ENCODE results near the gene SEMA3F. TPM values are rescaled to one million over a fixed set of nuclear protein-coding genes. Genes with fewer than 3 reads are reported as not detected.

The SEMA3F gene
- total RNA-seq, 1 donor from 2014 or later, result 78.1 TPM

DNA sequence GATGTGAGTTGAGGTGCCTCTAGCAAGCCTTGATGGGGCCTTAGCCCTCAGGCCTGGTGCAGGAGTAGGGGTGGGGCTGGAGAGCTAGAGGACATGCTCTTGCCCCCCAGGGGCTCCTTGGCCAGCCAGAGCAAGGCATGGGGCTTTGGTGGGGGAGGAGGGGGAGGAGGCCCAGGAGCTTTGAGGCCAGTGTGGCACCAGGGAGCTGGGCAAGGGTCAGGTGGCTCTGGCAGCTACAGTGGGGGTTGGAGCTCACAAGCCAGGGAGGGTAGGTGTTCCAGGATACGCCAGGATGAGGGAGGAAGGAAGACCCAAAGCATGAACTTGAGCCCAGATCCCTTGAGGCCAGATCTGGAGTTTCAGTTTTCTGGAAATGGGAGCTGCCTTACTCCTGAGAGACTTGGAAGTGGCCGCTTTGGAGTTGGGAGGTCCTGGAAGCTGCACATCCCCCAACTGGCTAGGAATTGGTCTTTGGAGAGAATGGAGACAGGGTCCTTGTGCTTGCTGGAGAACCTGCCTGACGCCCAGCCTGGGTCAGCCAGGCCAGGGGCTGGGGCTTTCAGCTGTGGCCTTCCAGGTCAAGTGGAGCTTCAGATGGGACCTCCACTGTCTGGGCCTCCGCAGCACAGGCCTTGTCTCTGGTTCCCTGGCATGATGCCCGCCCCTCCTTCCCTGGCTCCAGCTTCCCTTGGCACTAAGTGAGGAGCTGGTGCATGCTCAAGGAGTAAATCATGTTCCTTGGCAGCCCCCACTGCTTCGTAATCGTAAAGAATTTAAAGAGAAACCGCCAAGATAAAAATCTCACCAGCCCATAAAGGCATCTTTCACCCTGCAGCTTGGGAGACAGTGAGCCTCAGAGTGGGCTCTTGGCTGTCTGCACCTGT lies 8.7 kb downstream of the SEMA3F start:
- no peaks in the 10 kb centered on the region for H3K36me3 ChIP-seq
- intact Hi-C loops (cut with DNase I), result no loop called here
- peak; percentile 26 to 64 for TF ChIP-seq POLR2AphosphoS5 (IDR thresholded peaks at IDR 0.05; ENCODE audit: insufficient read depth in 1 of 2, low read depth in 1 of 2)
- TF ChIP-seq, protein P1, sequence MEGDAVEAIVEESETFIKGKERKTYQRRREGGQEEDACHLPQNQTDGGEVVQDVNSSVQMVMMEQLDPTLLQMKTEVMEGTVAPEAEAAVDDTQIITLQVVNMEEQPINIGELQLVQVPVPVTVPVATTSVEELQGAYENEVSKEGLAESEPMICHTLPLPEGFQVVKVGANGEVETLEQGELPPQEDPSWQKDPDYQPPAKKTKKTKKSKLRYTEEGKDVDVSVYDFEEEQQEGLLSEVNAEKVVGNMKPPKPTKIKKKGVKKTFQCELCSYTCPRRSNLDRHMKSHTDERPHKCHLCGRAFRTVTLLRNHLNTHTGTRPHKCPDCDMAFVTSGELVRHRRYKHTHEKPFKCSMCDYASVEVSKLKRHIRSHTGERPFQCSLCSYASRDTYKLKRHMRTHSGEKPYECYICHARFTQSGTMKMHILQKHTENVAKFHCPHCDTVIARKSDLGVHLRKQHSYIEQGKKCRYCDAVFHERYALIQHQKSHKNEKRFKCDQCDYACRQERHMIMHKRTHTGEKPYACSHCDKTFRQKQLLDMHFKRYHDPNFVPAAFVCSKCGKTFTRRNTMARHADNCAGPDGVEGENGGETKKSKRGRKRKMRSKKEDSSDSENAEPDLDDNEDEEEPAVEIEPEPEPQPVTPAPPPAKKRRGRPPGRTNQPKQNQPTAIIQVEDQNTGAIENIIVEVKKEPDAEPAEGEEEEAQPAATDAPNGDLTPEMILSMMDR (IDR thresholded peaks at IDR 0.05), result no peak
- TF ChIP-seq POLR2A (IDR thresholded peaks at IDR 0.05), result no peak
- no peak overlapping the region for H3K4me3 ChIP-seq
- peak overlapping the region; percentile 86 for H3K27ac ChIP-seq
- peaks cover 100% of the 10 kb centered on the region for H3K4me1 ChIP-seq
- H3K9me3 ChIP-seq, result no peaks in the 10 kb centered on the region
- no peak for DNase-seq (ENCODE audit: extremely low spot score in 2 of 2)
- H3K27me3 ChIP-seq, result no peaks in the 10 kb centered on the region

DNA sequence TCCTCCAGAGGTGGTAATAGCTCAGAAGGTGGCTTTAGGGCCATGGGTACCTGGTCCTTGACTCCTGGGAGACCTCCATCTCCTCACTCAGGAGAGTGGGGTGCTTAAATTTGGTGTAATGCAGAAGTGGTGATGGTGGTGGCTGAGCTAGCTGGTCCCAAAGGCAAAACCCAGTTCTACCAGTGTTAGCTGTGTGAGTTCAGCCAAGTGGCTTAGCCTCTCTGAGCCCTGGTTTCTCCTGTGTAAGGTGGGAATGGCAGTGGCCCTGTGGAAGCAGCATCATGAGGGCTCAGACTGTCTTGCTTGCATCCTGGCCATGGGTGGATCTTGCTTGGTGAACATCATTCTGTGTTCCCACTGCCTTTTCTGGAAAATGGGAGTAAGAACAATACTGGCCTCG lies 9.4 kb downstream of the SEMA3F start:
- H3K4me1 ChIP-seq, result peaks cover 100% of the 10 kb centered on the region
- H3K9me3 ChIP-seq, result no peaks in the 10 kb centered on the region
- no peak overlapping the region for H3K4me3 ChIP-seq
- intact Hi-C loops (cut with DNase I), result no loop called here
- no peak for DNase-seq (ENCODE audit: extremely low spot score in 2 of 2)
- H3K27me3 ChIP-seq, result no peaks in the 10 kb centered on the region
- TF ChIP-seq POLR2A (IDR thresholded peaks at IDR 0.05), result no peak
- TF ChIP-seq, protein P1 (IDR thresholded peaks at IDR 0.05), result no peak
- TF ChIP-seq POLR2AphosphoS5 (IDR thresholded peaks at IDR 0.05; ENCODE audit: insufficient read depth in 1 of 2, low read depth in 1 of 2), result no peak
- H3K36me3 ChIP-seq, result no peaks in the 10 kb centered on the region
- peak overlapping the region; percentile 86 for H3K27ac ChIP-seq

DNA sequence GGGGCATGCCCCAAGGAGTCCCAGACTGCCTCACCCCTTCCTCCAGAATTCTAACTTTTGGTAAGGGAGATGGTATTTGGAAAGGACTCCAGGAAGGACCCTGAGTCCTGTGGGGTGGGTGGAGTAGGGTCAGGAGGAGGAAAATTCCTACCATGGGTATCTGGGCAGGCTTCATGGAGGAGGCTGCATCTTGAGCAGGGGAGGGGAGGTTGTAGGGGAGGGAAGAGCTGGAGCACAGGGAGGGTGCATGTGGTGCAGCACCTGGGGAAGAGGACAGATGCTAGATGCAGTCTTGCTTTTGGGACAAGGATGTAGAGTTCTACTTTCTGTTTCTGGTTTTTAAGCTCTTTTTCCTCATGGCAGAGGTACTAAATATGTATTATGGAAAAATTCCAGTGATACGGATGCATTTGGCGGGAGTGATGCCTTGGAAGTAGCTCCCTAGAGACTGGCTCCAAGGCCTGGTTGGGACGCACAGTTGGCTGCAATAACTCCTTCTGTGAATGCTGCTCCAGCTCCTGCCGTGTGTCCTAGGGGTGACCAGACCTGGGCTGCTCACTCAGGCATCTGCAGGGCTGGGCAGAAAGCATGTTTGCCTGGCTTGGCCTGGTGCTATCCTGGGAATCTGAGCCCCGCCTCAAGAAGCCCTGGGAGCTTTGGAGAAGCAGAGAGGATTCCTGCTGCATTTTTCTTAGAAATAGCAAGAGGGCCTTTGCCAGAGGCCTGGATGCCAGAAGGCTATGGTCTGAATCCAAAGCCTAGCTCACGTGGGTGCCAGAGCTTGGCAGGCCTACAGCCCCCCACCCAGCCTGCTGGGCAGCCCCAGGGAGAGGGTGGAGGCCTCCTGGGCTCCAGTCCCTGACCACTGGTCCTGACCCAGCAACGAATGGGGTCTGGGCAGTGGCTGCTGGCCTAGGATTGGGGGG lies 10.1 kb downstream of the SEMA3F start:
- H3K27me3 ChIP-seq, result no peaks in the 10 kb centered on the region
- no peaks in the 10 kb centered on the region for H3K36me3 ChIP-seq
- TF ChIP-seq POLR2AphosphoS5 (IDR thresholded peaks at IDR 0.05; ENCODE audit: insufficient read depth in 1 of 2, low read depth in 1 of 2), result no peak
- TF ChIP-seq POLR2A (IDR thresholded peaks at IDR 0.05), result no peak
- TF ChIP-seq, protein P1 (IDR thresholded peaks at IDR 0.05), result no peak
- no peak overlapping the region for H3K4me3 ChIP-seq
- intact Hi-C loops (cut with DNase I), result no loop called here
- H3K4me1 ChIP-seq, result peaks cover 99% of the 10 kb centered on the region
- DNase-seq (ENCODE audit: extremely low spot score in 2 of 2), result no peak
- H3K9me3 ChIP-seq, result no peaks in the 10 kb centered on the region
- H3K27ac ChIP-seq, result peak overlapping the region; percentile 86

- TF ChIP-seq POLR2AphosphoS5 (IDR thresholded peaks at IDR 0.05; ENCODE audit: insufficient read depth in 1 of 2, low read depth in 1 of 2), result peak in 1 of 2 donors; percentile 9
- TF ChIP-seq POLR2A (IDR thresholded peaks at IDR 0.05), result no peak
- TF ChIP-seq, protein P1 (IDR thresholded peaks at IDR 0.05), result no peak
- DNase-seq (ENCODE audit: extremely low spot score in 2 of 2), result no peak
- Histone ChIP-seq H3K36me3 (no peaks in the 10 kb centered on the region), H3K4me3 (no peak overlapping the region), H3K27me3 (no peaks in the 10 kb centered on the region), H3K4me1 (peaks cover 99% of the 10 kb centered on the region), H3K9me3 (no peaks in the 10 kb centered on the region), H3K27ac (peak overlapping the region; percentile 86)
- intact Hi-C loops (cut with DNase I), result no loop called here
These were observed 10.9 kb downstream of the SEMA3F start for GRCh38 chr3:50165910-50166538.
